Suppressor macrophage treated with lipopolysaccharide for 1 hour (primary cell): Measurements from ENCODE around the gene ZNF157.
"Not testable (repeated sequence)": the region's sequence is repeated elsewhere in the genome, so short reads cannot be mapped to it uniquely, and the experiment has no call there.

ENCODE experiments used
- DNase-seq, 3 donors: peaks; one replicate each; pipeline ENCODE4 v3.0.0-alpha.2; 2020 to 2022

Gene ZNF157

DNA sequence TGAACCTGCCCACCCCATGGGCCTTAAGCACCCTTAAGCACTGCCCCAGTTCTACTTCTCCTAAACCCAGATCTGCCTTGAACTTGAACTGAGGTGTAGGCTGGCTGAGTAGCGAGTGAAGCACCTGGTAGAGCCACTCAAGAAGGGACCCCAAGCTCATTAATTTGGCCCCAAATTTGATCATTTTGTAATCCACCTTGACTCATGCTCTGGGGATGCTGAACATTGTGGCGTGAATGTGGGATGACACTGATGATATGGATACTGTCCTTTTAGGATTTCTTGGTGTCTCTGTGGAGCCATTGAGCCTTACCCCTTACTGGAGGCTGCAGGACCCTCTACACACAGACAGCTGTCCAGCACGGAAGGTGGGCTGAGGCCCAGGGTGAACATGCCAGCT is at the start of gene ZNF157:
ZNF157 (plus strand) TSS at position 301 of the 400 bp plus-strand sequence; CDS start at position 392, 91 bp downstream.
- DNase-seq: no peak

DNA sequence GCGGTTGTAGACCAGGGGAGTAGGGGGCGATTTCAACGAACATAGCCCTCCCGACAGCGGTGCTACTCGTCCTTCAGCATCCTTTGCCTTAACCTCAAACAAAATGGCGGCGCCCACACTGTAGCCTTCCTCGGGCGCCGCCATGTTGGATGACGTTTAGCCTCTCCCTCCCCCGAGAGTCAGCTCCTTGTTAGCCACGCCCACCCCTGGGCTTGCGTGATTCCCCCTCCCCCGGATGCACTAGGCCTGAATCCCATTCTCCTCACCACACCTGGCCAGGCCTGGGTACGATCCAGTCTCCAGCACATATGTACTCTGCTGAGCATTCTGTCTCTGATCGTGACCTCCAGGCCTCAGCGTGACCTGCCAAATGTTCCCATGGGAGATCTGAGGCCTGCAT is 49.0 kb upstream of the ZNF157 start:
- no peak for DNase-seq

DNA sequence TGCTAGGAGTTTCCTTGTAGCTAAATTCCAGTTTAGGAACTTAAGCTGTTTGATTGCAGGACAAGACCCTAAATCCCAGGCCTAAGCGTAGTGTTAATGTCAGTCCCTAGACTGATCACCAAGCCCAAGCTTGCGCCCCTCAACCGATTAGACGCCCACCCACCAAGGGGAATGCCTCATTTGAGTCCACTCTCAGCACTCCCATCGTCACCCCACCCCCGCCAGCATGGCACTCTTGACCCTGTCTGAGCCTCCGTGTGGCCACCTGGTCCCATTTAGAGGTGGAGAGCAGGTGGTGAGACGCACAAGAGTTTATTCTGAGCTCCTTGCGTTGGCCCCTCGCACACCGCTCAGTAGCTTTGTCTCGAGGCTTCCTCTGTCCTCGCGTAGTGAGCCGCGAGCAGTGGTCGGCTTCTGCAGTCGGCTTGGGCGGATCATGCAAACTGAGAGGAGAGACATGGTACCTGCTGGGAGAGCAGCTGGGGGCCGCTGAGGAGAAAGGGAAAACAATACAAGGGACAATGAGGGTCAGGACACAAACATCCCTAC is 48.5 kb upstream of the ZNF157 start:
- DNase-seq: no peak

DNA sequence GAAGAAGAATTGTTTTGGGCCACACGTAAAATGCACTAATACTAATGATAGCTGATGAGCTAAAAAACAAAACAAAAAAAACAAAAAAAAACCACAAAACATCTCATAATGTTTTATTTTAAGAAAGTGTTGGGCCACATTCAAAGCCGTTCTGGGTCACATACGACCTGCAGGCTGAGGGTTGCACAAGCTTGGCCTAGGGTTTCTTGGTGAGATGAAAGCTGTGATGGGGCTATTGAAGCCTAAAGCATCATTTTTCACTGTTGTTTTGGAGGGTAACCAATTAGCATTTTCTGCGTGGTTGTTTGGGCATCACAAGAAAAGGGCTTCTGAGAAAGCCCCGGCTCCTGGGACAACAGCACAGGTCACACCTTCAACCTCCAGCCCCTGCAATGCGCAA is 42.5 kb upstream of the ZNF157 start:
- no peak for DNase-seq

DNA sequence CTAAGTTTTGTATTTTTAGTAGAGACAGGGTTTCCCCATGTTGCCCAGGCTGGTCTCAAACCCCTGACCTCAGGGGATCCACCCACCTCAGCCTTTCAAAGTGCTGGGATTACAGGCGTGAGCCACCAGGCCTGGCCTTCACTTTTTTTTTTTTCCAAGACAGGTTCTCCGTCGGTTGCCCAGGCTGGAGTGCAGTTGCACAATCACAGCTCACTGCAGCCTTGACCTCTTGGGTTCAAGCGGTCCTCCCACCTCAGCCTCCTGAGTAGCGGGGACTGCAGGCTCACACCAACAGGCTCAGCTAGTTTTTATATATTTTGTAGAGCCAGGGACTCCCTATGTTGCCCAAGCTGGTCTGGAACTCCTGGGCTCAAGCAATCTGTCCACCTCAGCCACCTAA is 37.6 kb upstream of the ZNF157 start:
- DNase-seq: not testable (repeated sequence)

DNA sequence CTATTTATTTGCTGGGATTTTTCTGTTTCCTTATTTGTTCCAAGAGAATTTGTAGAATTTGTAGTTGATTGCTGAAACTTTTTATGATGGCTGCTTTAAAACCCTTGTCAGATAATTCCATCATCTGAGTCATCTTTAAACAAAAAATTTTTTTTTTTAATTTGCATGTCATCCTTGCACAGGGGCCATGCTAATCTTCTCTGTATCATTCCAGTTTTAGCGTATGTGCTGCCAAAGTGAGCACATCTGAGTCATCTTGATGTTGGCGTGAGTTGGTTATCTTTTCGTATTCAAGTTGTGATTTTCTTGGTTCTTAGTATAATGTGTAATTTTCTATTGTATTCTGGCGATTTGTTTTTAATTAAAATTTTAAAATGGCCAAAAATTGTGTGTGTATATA is 18.7 kb upstream of the ZNF157 start:
- no peak for DNase-seq

DNA sequence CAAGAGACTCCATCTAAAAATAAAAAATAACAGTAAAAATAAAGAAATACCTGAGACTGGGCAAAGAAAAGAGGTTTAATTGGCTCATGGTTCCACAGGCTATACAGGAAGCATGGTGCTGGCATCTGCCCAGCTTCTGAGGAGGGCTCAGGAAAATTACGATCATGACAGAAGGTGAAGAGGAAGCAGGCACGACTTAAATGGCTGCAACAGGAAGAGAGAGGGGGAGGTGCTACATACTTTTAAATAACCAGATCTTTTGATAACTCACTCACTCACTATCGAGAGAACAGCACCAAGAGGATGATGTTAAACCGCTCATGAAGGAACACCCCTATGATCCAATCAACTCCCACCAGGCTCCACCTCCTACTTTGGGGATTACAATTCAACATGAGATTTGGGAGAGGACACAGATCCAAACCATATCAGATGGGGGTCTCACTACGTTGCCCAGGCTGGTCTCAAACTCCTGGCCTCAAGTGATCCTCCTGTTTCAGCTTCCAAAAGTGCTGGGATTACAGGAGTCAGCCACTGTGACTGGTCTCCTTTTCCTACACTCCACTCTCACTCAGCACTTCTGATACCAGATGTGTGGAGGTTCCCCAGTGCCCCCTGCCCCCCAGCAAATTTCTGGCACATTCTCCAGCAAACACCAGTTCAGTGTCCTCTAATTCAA is 11.9 kb upstream of the ZNF157 start:
- no peak for DNase-seq

DNA sequence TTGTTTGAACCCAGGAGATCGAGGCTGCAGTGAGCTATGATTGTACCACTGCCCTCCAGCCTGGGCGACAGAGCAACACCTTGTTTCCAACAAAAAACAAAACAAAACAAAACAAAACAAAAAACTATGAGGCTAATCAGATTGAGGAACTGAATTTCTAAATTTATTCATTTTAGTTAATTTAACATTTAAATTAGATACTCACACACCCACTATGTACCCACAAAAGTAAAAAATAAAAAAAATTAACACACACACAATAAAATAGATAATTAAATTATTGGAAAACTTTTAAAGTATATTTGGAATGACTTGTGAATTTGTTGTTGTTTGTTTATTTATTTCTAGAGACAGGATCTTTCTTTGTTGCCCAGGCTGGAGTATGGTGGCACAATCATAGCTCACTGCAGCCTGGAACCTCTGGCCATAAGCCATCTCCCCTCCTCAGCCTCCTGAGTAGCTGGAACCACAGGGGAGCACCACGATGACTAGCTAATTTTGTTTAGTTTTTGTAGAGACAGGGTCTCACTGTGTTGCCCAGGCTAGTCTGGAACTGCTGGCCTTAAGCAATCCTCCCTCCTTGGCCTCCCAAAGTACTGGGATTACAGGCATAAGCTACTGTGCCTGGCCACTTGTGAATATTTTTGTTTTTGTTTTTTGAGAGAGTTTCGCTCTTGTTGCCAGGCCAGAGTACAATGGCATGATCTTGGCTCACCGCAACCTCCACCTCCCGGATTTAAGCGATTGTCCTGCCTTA is 9.8 kb upstream of the ZNF157 start:
- DNase-seq: no peak

DNA sequence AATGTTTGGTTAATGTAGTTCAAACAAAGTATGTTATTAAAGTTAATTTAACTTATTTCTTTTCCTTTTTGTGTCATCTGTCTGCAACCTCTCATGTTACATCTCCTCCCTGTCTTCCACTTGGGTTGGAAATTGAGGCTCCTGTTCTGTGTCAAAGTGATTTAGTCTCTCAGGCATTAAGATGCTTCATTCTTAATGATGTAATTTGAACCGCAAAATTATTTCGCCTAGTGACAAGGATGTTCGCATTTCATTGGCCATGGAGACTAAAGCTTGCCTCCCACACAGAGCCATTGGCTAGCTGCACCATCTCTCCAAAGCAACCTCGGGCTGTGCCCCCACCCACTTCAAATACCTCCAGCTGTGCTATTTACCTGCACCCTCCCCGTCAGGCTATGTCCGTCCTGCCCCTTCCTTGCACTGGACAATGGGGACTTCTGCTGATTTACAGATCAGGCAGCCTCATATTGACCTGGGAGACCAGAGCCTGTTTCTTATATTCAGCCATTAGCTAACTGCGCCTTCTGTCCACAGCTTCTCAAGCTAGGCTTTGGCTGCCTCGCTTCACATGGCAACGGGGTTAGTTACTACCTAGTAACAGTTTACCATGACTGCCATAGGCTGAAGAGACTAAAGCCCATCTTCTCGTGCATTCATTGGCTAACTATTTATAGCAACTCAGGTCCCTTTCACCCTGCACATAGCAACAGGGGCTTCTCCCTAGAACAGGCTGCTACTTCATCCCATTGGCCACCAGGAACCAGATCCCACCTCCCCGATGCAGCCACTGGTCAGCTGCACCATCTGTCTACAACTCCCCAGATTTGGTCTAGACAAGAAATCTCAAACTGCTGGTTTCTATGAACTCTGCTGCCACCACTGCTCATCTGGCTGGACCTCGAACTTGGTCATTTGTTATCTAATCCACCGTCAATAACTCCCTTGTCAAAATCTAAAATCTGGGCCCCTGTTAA is 8.6 kb upstream of the ZNF157 start:
- peak; percentile 26 to 52 (median 52) for DNase-seq

DNA sequence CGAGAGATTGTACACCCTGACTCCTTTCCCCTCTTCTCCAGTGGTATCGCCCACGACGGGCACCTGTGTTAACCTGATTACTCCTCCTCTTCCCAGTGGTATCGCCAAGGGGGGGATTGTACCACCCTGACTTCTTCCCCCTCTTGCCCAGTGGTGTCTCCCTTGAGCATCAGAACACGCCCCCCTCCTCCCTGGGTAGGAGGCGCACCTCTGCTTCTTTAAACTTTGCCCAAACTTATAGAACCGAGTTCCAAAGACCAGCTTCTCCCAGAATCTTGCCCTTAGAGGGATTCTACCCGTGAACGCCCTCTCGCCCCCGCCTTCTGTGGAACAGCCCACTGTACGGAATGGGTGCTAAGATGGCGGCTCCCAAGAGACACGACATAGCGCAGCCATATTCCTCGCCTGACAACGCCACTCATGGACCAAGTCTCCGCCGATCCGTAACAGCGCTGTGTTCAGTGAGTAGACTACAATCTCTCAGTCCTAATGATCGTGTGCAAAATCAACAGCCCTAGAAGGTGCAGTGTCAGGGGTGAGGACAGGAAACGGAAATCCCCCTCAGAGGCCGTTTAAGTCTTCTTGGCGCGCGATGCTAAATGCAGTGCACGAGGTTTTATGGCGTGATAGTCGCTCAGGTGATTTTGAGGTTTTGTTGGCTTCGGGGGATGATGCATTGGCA is 4.2 kb upstream of the ZNF157 start:
- DNase-seq: peak; percentile 69 to 75 (median 72)

DNA sequence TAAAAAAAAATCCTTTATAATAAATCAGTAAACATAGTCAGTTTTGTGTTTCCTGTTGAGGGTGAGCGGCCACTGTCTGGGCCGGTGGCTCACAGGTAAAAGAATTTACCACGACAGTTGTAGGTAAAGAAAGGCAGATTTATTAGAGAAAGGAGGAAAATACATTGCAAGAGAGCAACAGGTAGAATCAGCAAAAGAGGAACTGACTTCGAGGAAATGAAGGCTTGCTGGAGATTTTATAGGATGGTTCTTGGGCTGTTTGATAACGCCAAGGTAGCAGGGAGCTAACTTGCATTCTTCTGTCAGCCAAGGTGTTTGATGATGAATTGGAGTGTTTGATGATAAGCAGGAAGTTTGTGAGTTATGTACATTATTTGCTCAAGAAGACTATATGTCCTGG is 2.8 kb downstream of the ZNF157 start:
- DNase-seq: no peak

DNA sequence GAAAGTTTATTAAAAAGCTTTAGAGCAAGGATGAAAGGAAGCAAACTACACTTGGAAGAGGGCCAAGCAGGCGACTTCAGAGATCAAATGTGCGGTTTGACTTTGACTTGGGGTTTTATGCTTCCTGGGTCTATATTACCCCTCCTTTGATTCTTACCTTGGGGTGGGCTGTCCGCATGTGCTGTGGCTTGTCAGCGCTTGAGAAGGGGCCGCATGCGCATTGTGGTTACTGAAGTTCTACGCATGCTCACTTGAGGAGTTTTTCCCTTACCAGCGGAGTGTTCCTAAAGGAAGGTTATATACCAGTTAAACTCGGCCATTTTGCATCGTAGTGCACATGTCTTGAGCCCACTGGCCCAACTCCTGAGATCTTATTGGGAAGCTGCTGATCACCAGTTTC is 9.9 kb downstream of the ZNF157 start:
- peak; percentile 64 to 72 (median 67) for DNase-seq

DNA sequence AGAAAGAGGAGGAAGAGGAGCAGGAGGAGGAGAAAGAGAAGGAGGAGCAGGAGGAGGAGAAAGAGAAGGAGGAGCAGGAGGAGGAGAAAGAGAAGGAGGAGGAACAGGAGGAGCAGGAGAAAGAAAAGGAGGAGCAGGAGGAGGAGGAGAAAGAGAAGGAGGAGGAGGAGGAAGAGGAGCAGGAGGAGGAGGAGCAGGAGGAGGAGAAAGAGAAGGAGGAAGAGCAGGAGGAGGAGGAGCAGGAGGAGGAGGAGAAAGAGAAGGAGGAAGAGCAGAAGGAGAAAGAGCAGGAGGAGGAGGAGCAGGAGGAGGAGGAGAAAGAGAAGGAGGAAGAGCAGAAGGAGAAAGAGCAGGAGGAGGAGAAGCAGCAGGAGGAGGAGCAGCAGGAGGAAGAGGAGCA is 10.5 kb downstream of the ZNF157 start:
- not testable (repeated sequence) for DNase-seq

DNA sequence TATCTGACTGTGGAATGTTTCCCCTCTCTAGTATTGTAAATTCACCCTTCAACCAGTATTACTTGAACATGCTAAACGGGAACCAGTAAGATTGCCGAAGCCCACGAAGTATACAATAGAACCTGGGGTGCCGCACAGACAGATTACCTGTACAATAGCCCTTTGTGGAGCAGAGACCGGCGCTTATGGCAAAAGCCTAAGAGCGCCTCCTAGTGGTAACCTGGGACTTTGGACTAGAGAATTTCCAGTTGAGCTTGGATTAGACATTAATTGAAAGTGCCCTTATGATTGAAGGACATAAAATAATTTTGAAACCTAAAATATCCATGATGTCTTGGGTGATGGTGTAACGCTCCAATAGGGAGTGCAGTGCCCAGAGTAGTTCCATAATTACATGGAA is 14.1 kb downstream of the ZNF157 start:
- DNase-seq: peak; percentile 63 to 78 (median 76)

DNA sequence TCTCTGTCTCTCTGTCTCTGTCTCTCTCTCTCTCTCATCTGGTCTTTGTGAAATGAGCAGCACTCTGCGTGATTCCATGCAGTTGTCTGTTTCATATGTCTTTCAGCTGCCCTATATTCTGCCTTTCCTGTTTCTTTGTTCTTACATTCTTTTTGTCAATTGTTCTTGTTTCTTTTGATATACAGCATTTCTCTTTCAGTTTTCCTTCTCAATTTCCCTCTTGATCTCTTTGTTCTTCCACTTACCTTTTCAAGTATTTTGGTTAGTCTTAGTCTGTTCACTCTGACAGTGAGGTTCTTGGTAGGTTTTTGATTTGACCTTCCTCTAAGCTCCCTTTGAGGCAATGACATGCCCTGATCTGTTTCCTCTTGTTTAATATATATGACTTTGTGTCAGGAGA is 20.4 kb downstream of the ZNF157 start:
- DNase-seq: no peak

DNA sequence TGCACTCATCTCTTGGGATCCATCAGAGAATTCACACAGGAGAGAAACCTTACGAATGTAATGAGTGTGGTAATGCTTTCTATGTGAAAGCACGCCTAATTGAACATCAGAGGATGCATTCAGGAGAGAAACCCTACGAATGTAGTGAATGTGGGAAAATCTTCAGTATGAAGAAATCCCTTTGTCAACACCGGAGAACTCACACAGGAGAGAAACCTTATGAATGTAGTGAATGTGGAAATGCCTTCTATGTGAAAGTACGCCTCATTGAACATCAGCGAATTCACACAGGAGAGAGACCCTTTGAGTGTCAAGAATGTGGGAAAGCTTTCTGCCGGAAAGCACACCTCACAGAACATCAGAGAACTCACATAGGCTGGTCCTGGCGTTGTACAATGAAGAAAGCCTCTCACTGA is 42.8 kb downstream of the ZNF157 start:
- no peak for DNase-seq

DNA sequence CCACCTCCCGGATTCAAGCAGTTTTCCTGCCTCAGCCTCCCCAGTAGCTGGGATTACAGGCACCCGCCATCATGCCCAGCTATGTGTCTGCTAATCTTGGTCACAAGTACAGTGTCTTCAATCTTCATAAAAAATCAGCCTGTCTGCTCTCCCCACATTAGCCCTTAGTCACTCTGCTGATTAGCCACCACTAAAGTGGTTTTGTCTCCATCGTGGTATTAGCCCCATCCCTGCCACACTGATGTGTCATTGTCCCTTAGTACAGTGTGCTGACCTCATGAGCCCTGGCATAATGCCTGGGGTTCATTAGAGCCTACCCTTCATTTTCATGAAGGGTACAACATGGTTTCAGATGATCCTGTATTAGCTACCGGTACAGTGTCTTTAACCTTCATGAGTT is 49.9 kb downstream of the ZNF157 start:
- DNase-seq: no peak

DNA sequence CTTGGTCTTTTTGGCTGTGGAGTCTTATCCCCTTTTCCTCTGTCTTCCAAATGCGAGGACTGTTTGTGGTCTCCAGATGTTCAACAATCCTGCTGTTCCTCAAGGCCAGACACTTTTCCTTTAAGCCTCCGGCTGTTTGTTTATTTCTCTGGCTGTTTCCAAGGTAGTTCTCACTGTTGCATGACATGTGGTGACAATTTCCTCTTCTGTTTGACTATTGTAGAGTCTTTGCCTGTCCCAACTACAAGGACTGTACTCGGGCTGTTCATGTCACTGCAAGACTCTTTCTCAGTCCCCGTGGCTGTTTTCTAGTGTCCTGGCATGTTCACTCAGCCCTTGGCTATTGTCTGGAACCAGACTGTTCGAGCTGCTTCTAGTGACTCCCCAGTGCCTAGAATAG is 50.6 kb downstream of the ZNF157 start:
- no peak for DNase-seq

DNA sequence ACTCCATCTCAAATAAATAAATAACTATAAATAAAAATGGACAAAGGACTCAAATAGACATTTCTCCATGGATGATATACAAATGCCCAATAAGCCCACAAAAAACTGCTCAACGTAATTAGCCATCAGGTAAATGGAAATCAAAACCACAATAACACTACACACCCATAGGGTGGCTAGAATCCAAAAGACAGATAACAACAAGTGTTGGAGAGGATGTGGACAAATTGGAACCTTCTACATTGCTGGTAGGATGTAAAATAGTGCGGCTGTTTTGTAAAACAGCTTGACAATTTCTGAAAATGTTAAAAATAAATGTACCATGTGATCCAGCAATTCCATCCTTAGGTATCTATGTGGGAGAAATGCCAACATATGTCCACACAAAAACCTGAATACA is 52.1 kb downstream of the ZNF157 start:
- DNase-seq: no peak

DNA sequence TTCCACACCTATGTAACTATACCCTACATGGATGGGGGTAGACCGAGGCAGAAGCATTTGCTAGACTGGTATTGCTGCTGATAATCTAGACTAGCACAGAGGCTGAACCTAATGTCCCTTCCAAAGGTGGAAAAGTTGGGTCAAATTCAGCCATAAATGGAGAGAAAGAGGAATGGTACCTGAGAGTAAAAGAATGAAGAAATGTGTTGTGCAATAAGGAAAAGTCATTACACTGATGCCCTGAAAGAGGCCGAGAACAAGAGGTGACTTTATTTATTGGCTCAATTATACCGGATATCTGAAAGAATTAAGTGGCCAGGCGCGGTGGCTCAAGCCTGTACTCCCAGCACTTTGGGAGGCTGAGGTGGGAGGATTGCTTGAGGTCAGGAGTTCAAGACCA is 60.5 kb downstream of the ZNF157 start:
- DNase-seq: no peak

DNA sequence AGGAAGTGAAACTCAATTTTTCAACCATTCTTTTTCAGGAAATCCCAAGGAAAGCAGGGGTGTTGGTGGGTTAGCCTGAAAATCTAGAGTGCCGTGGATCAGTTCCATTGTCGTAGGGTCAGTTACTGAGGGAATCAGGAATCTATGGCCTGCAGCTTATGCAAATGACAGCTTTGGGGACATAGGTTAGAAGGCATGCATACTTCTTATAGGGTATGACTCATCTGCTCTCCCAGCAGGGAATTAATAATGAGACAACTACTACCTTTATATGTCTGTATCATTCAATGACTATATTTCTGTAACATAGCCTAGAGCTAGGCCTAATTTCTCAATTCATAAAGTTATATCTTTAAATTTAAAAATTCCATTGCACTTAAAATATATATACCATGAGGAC is 76.1 kb downstream of the ZNF157 start:
- no peak for DNase-seq

DNA sequence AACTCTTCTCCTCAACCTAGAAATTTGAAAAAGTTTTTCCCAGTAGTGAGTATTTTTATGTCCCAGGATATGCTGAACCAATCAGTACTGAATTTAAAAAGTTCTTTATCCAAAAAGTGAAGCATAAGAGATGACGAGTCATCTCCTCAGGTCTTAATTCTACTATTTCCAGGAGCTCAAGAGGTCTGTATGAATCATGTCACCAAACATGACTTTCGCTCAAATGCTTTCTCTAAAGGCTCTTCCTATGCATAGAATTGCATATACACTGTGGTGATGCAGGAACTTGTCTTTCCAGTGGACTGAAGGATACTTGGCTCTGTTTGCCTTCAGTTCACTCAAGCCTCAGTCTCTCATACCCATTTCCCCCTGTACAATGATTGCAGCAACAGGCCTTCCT is 76.6 kb downstream of the ZNF157 start:
- DNase-seq: no peak
